Lung (tissue), 12 donors: ENCODE measurements around the gene CYP19A1. TPM values are rescaled to one million over a fixed set of nuclear protein-coding genes. Genes with fewer than 3 reads are reported as not detected.
A peak's percentile ranks its signal among the peaks of the same experiment; 100 is the strongest.

Experiments
- ATAC-seq: fragments of 200-7000 bp; cut with Tn5 transposase; one replicate; pipeline ENCODE4 v1.9.1; 2020; ENCODE audit warnings: moderate number of reproducible peaks; ENCODE audit not compliant: insufficient read depth, low FRiP score
- DNase-seq, 3 donors: peaks; one replicate each; pipeline ENCODE4 v3.0.0-alpha.2; 2013 to 2017
- H3K27ac ChIP-seq, 2 donors: one replicate each; pipeline ENCODE4 v1.5.1; 2013; ENCODE audit warnings: mild to moderate bottlenecking in 2 of 2, moderate library complexity in 2 of 2, control low read depth in 1 of 2, inconsistent platforms in 1 of 2, low read depth in 1 of 2, low read length in 1 of 2
- H3K27me3 ChIP-seq, 3 donors: one replicate each; pipeline ENCODE4 v1.5.1; 2013; ENCODE audit warnings: low read length in 2 of 3; ENCODE audit not compliant: control insufficient read depth in 3 of 3, insufficient read depth in 3 of 3
- H3K36me3 ChIP-seq, 4 donors: one replicate each; pipeline ENCODE4 v1.5.1; 2013; ENCODE audit warnings: low read length in 4 of 4, mild to moderate bottlenecking in 1 of 4, moderate library complexity in 1 of 4; ENCODE audit not compliant: control insufficient read depth in 4 of 4, insufficient read depth in 4 of 4
- H3K4me1 ChIP-seq, 5 donors: one replicate each; pipeline ENCODE4 v1.5.1; 2013; ENCODE audit warnings: low read length in 5 of 5, mild to moderate bottlenecking in 2 of 5, moderate library complexity in 1 of 5; ENCODE audit not compliant: control insufficient read depth in 5 of 5, insufficient read depth in 5 of 5
- H3K4me3 ChIP-seq: one replicate; pipeline ENCODE4 v1.5.1; 2013; ENCODE audit warnings: mild to moderate bottlenecking, control low read depth, moderate library complexity
- H3K9ac ChIP-seq, 2 donors: one replicate each; pipeline ENCODE4 v1.5.1; 2013; ENCODE audit warnings: low read length in 2 of 2, control low read depth in 1 of 2; ENCODE audit not compliant: insufficient read depth in 1 of 2
- H3K9me3 ChIP-seq, 4 donors: one replicate each; pipeline ENCODE4 v1.5.1; 2013; ENCODE audit warnings: low read length in 3 of 4, mild to moderate bottlenecking in 1 of 4, moderate library complexity in 1 of 4; ENCODE audit not compliant: control insufficient read depth in 4 of 4, insufficient read depth in 3 of 4
- WGBS, 2 donors: extraction: QIAGEN DNeasy Blood & Tissue Kit; methylation state at CpG; one replicate each; pipeline ENCODE4 v1.1.7; 2013; 5-methylcytosine and 5-hydroxymethylcytosine counted together
- polyA plus RNA-seq, 2 donors: library from polyadenylated mRNA; stranded (reverse); fragments of 200-250 nt; gene quantifications; one replicate each; pipeline ENCODE4 v1.2.1, GENCODE V29; 2013
- total RNA-seq, 2 donors: library from RNA; depleted of rRNA in 1 of 2; stranded (reverse); fragments of >200 nt in 1 of 2; gene quantifications; one replicate each; pipeline ENCODE4 v1.2.1, GENCODE V29; 2014 to 2021
- TF ChIP-seq, protein P1 (sequence below): IDR thresholded peaks from 2 replicates; pipeline ENCODE4 v1.5.1; 2012; ENCODE audit warnings: mild to moderate bottlenecking; ENCODE audit errors: control extremely low read depth, extremely low read depth
- donor health status: control.
- donor health status: control.
- donor health status: Bipolar disorder and iron deficiency.
- donor health status: healthy.
- donor health status: DM: yes; HTN: yes; CAD: no.

The CYP19A1 gene
- total and polyA plus RNA-seq, 4 donors, result 0.37 to 9.6 (median 2.4) TPM

- WGBS, 2 donors, result 70 to 82% methylated on average over 1 of the region's 1 CpG
- Histone ChIP-seq H3K27ac (no peak overlapping the region), H3K4me1 (peaks cover 0 to 9% (median 5%) of the 10 kb centered on the region in 5 donors), H3K9me3 (no peaks in the 10 kb centered on the region), H3K4me3 (no peak overlapping the region), H3K9ac (no peak overlapping the region), H3K36me3 (no peaks in the 10 kb centered on the region), H3K27me3 (no peaks in the 10 kb centered on the region)
- ATAC-seq, result no peak
- TF ChIP-seq, protein P1, sequence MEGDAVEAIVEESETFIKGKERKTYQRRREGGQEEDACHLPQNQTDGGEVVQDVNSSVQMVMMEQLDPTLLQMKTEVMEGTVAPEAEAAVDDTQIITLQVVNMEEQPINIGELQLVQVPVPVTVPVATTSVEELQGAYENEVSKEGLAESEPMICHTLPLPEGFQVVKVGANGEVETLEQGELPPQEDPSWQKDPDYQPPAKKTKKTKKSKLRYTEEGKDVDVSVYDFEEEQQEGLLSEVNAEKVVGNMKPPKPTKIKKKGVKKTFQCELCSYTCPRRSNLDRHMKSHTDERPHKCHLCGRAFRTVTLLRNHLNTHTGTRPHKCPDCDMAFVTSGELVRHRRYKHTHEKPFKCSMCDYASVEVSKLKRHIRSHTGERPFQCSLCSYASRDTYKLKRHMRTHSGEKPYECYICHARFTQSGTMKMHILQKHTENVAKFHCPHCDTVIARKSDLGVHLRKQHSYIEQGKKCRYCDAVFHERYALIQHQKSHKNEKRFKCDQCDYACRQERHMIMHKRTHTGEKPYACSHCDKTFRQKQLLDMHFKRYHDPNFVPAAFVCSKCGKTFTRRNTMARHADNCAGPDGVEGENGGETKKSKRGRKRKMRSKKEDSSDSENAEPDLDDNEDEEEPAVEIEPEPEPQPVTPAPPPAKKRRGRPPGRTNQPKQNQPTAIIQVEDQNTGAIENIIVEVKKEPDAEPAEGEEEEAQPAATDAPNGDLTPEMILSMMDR, result no peak
- DNase-seq, result peak in 1 of 3 donors; percentile 8
Observed at GRCh38 chr15:51371266-51371665, 32.9 kb upstream of the CYP19A1 start.

DNA sequence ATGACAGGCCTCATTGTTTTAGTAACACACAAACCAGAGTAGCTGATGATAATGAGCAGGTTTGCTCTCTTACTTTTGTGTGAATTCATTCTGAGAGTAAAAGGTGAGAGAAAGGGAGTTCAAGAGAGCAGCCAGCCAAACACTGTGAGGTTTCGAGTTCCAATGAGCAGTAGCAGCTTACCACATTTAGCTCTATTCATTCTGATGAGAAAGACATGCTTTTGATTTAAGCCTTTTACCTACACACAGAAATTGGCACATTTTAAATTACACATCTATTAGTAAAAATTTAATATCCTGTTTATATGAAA is 31.0 kb upstream of the CYP19A1 start:
- H3K27me3 ChIP-seq, result no peaks in the 10 kb centered on the region
- 82 to 89% methylated on average over 1 of the region's 1 CpG for WGBS, 2 donors
- no peak overlapping the region for H3K27ac ChIP-seq
- TF ChIP-seq, protein P1, result no peak
- H3K4me1 ChIP-seq, result peaks cover 0 to 9% (median 5%) of the 10 kb centered on the region in 5 donors
- no peak overlapping the region for H3K9ac ChIP-seq
- ATAC-seq (no peak), DNase-seq (no peak)
- no peak overlapping the region for H3K4me3 ChIP-seq
- no peaks in the 10 kb centered on the region for H3K36me3 ChIP-seq
- H3K9me3 ChIP-seq, result peaks cover 0 to 1% (median 0%) of the 10 kb centered on the region in 4 donors

- no peaks in the 10 kb centered on the region for H3K27me3 ChIP-seq
- H3K9me3 ChIP-seq, result peaks cover 0 to 1% (median 0%) of the 10 kb centered on the region in 4 donors
- no peak for DNase-seq
- WGBS, 2 donors, result 60 to 78% methylated on average over 3 of the region's 3 CpGs
- H3K4me1 ChIP-seq, result peaks cover 0 to 9% (median 5%) of the 10 kb centered on the region in 5 donors
- no peak overlapping the region for H3K9ac ChIP-seq
- TF ChIP-seq, protein P1, result no peak
- ATAC-seq, result no peak
- no peak overlapping the region for H3K27ac ChIP-seq
- H3K4me3 ChIP-seq, result no peak overlapping the region
- no peaks in the 10 kb centered on the region for H3K36me3 ChIP-seq
Observed at GRCh38 chr15:51368751-51369450, 30.5 kb upstream of the CYP19A1 start.
